NK-92 treated with Interleukin-12 subunit alpha and Interleukin-12 subunit beta, amount 100 ng/mL, for 24 hours (cell line): Measurements from ENCODE around the gene ANKFN1.

ENCODE experiments used
- DNase-seq: peaks from one replicate; lab custom pipeline; 2025; lab: John Stamatoyannopoulos, UW

The ANKFN1 gene

GRCh38 chr17:56148333-56148732, 4.9 kb upstream of the ANKFN1 start:
- DNase-seq = no peak

GRCh38 chr17:56149266-56150036, 3.8 kb upstream of the ANKFN1 start:
- DNase-seq = no peak

GRCh38 chr17:56150649-56151048, 2.6 kb upstream of the ANKFN1 start:
- no peak for DNase-seq

DNA sequence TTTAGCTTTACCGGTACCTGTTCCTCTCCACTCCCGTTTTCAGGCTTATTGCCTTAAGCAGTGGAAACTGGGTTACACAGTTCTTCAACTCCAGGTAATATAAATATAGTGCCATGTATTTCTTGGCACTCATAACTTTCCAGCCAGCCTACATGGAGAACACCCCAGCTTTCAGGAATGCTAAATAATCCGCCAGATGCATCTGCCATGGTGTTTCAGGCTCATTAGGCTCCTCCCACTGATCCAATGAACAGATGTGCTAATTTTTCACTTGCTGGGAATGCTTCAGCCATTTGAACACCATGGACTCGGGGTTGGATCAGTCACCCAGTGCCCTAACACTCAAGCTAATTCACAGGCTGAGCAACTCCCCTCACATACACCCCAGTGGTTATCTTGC, 4.6 kb downstream of the ANKFN1 start:
- no peak for DNase-seq

DNA sequence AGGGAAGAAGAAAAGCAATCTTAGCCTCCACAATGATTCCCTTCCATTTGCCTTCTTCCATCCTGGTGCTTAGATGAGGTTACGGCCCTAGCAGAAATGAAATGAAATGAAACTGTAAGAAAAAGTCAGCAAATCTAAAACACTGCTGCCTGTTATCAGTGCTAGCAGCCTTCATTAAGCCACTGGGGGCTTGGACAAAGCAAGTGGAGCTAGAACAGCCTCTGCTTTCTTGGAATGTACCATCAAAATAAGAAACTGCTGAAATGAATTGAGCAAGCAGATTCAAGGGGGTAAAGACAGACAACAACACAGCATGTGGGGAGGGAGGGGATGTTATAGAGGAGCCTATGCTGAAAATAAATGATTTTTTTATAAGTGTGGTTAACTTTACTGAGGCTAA, 5.1 kb downstream of the ANKFN1 start:
- no peak for DNase-seq

DNA sequence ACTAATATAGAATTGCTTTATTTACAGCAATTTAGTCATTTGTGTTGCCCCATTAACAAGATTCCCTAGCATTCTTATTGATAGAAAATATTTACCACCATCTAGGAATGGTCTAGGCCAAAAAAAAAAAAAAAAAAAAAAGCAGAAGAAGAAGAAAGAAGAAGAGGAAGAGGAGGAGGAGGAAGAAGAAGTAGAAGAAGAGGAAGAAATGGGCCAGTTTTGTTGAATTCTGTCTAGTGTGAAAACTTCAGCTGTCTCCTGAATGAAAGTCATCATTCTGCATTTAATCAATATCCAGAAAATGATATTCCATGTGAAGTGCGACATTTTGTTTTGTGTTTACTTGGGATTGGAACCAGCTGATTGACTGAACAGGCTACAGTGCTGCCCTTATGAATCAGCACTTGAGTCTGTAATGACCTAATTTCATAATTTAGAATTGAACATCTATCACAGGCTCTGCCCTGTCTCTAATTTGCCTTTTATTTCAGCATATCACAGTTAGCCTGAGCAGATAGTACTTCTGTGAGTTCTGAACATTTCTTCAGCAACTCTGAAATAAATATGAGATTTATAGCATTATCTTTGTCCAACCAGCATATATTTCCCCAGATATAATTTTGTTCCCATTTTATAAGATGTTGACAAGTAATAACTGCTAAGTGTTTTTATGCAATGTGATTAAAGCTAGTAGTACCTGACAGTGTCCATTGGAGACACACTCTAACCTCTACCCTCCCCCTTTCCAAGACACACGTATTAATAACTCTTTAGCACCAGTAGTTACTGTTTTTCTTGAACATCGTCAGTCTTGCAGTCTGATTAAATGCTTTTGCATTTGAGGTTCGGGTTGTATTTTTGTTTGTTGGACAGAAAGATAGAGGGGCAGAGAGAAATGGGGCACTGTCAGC, 5.9 kb downstream of the ANKFN1 start:
- no peak for DNase-seq

- DNase-seq = no peak
Measured at GRCh38 chr17:56159826-56160380, 6.6 kb downstream of the ANKFN1 start.

GRCh38 chr17:56160422-56160821, 7.1 kb downstream of the ANKFN1 start:
- DNase-seq = no peak

DNA sequence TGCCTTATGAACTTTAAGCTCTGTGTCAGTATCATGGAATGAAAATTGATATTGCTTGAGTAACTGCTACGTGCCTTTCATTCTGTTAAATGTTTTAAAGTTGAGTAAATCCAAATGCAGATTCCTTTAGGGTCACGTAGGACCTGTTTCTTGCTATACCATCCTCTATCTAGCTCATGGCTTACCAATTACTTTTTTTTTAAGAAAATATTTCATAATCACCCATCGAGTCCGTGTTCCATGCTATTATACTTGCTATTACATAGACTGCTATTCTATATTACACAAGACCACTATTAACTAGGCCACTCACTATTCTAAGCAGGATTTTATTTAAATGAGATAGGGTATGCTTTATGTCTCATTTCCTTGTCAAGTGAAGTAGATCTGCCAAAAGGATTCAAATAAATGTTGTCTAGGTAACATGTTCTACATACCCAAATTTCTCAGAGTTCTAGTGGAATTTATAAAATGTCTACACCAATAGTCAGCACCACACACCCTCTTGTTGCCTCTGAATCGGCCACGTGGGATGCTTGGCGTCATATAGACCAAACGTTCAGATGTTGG, 11.9 kb downstream of the ANKFN1 start:
- DNase-seq = no peak

DNA sequence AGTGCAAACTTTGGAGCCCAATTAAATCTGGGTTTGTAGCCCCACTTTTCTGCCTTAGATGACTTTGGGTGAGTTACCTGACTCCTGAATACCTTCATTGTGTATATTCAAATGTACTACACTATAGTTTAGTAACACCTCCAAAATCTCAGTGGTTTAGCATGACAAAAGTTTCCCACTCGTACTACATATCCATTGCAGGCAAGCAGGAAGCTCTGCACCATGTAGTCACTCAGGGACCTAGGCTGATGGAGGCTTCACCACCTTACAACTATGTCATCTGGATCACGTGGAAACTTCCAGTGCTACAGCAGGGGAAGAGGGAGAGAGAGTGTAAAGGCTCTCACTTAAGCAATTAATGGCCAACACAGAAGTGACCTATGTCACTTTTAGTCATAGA, 14.2 kb downstream of the ANKFN1 start:
- DNase-seq = no peak

DNA sequence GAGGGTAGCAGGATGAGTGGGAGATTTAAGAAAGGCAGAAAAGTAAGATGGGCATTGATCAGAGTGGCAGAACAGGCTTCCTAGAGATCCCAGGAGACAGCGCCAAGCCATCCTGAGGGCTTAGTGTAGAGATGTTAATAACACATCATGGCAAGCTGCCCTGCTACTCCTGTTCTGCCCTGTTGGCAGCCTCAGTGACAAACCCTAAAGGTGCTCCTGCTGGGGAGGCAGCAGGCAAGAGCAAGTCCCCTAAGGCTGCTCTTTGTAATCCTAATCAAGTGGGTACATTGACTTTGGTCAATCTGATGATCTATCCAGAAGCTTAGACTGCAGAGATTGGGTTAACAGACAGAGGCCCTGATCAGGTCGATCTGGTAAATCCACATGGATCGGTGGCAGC, 16.3 kb downstream of the ANKFN1 start:
- no peak for DNase-seq

DNA sequence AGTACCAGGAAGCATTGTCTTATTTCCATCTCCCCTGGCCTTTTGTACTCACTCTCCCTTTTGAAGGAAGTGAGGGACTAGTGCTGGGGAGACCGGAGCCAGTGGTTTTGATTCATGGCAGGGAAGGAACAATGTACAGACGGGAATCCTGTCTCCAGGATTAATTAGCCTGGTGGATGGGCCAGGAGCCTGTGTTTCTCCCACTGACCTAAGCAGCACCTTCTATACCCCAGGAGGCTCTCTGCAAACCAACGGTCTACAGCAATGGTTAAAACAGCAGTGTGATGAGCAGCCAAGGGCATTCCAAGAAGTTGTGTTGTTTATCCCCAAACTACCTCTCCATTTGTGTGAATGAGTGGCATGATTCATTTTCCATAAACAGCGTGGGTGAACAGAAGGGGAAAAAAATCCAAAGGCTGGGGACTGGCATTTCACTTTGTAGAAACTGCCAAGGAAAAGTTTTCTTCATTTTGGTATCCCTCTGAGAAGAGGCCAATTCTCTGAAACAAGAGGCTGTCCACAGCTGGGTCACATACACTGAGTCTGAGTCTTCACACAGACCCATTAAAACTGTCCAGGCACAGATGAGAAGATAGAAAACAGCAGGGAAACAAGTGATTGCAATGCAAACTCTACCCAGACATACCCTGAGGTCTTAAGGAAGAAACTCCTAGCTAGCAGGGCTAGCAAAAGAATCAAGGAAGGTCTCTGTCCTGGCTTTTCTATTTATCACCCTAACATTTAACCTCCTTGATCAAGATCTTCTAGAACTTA, 18.1 kb downstream of the ANKFN1 start:
- no peak for DNase-seq

GRCh38 chr17:56172517-56172982, 19.3 kb downstream of the ANKFN1 start:
- DNase-seq = no peak

- no peak for DNase-seq
Measured at GRCh38 chr17:56173026-56173425, 19.8 kb downstream of the ANKFN1 start.

DNA sequence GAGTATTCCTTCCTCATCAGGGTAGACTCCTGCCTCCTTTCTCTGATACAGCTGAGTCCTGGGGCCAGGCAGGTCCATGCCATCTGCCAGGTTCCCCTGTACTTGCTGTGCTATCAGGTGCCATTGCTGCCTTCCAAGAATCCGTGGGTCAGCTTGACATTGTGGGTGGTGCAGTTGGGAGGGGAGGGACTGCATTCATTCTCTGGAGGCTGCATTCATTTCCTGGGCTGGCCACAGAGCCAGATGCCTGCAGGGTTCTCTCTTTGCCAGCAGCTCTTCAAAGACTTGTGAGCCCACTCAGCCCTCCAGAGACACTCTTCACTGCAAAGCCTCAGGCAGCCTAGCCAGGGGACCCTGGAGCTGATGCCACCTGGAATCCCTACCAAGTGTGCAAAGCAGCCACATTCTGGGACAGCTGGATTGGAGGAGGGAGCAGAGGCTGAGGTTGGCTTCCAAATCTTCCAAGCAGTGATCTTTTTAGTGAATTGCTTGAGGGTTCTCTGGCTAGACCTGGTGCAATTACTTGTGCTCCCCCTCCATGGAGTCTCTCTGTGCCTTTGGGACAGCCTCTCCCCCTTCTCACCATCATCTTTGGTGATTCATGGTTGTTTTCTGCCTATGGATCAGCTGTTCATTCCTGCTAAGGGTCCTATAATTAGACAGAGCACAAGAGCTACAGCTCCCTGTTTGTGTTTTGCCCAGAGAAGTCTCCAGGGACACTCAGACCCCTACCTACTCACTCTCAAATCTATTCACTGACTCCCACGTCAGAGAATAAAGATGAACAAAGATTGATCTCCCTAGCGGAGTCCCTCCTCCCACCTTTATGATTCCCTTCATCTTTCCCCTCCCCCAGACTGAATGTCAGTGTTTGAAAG, 20.9 kb downstream of the ANKFN1 start:
- no peak for DNase-seq

- DNase-seq = no peak
Measured at GRCh38 chr17:56175299-56175955, 22.2 kb downstream of the ANKFN1 start.

DNA sequence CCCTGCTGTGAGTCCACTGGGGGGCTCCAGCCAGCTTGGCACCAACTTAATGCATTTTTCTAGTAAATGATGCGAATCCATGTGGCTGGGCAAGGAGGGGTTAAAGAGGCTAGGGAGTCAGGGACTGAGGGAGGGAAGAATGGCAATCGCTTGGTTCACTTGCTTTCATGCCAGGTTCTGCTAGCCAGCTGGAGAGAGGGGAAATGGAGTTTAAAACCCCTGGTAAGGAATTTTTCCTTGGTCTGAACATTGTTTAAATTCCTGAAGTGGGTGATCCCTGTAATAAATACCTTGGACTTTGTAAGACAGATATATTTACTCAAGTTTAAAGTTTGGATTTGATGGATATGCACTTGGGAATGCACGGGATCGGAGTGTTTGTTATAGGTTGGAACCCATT, 22.8 kb downstream of the ANKFN1 start:
- DNase-seq = no peak

DNA sequence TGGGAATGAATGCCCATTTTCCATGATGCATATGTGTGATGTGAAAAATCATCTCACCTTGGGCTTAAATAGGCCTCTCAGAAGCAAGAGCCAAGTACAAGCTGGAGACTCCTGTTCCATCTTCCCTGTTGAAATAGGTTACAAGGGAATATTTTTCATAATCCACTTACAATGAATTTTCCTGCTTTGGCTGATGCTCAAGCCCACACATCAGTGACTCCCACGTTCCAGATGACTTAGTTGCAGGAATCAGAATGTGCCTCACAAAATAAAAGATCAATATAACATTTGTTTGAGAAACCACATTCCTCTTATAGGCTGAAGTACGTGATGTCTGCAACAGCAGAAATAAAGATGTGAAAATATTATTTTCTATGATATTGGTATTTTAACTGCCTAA, 24.1 kb downstream of the ANKFN1 start:
- DNase-seq = no peak

GRCh38 chr17:56178203-56178602, 24.9 kb downstream of the ANKFN1 start:
- DNase-seq = no peak

GRCh38 chr17:56182081-56182480, 28.8 kb downstream of the ANKFN1 start:
- no peak for DNase-seq
